ENCODE data around the gene CPSF4L.

The CPSF4L gene

GRCh38 chr17:73203135-73203787 is 58.4 kb downstream of the CPSF4L start:
- Histone ChIP-seq H3K4me3 (0 out of 2 replicates have a peak overlapping the region, but pooled peaks have one; percentile 20), H3K36me3 (ENCODE audit: insufficient read depth, low read length) (peaks cover 92% of the 10 kb centered on the region), H3K9me3 (ENCODE audit: low read depth, low read length) (no peaks in the 10 kb centered on the region), H3K27ac (peak overlapping the region; percentile 72), H3K9ac (ENCODE audit: insufficient read length) (peak overlapping the region; percentile 51)
- no peak for DNase-seq (ENCODE audit: low read depth, low spot score)
- TF ChIP-seq POLR2AphosphoS5 (IDR thresholded peaks at IDR 0.05; ENCODE audit: borderline replicate concordance, low read depth, low read length) (no peak), EZH2 (IDR thresholded peaks at IDR 0.05) (no peak), FOXP2 (optimal IDR thresholded peaks at IDR 0.05; ENCODE audit: control extremely low read depth, extremely low read length, insufficient read depth) (no peak)

GRCh38 chr17:73201215-73202069 is 60.2 kb downstream of the CPSF4L start:
- TF ChIP-seq EZH2 (IDR thresholded peaks at IDR 0.05), result no peak
- no peak for TF ChIP-seq POLR2AphosphoS5 (IDR thresholded peaks at IDR 0.05; ENCODE audit: borderline replicate concordance, low read depth, low read length)
- TF ChIP-seq FOXP2 (optimal IDR thresholded peaks at IDR 0.05; ENCODE audit: control extremely low read depth, extremely low read length, insufficient read depth), result no peak
- no peak for DNase-seq (ENCODE audit: low read depth, low spot score)
- no peak overlapping the region for H3K9ac ChIP-seq (ENCODE audit: insufficient read length)
- no peaks in the 10 kb centered on the region for H3K9me3 ChIP-seq (ENCODE audit: low read depth, low read length)
- H3K4me3 ChIP-seq, result no peak overlapping the region
- peaks cover 92% of the 10 kb centered on the region for H3K36me3 ChIP-seq (ENCODE audit: insufficient read depth, low read length)
- no peak overlapping the region for H3K27ac ChIP-seq

- DNase-seq (ENCODE audit: low read depth, low spot score), result no peak
- Histone ChIP-seq H3K9ac (ENCODE audit: insufficient read length) (no peak overlapping the region), H3K36me3 (ENCODE audit: insufficient read depth, low read length) (peaks cover 84% of the 10 kb centered on the region)
These were observed 61.2 kb downstream of the CPSF4L start for GRCh38 chr17:73200476-73200875.

GRCh38 chr17:73199751-73200317 is 61.8 kb downstream of the CPSF4L start:
- peaks cover 79% of the 10 kb centered on the region for H3K36me3 ChIP-seq (ENCODE audit: insufficient read depth, low read length)
- H3K9me3 ChIP-seq (ENCODE audit: low read depth, low read length), result no peaks in the 10 kb centered on the region
- DNase-seq (ENCODE audit: low read depth, low spot score), result no peak
- no peak overlapping the region for H3K9ac ChIP-seq (ENCODE audit: insufficient read length)
- no peak overlapping the region for H3K27ac ChIP-seq
- no peak overlapping the region for H3K4me3 ChIP-seq
- no peak for TF ChIP-seq POLR2AphosphoS5 (IDR thresholded peaks at IDR 0.05; ENCODE audit: borderline replicate concordance, low read depth, low read length)
- no peak for TF ChIP-seq EZH2 (IDR thresholded peaks at IDR 0.05)

More at GRCh38 chr17:73200476-73200875, 61.2 kb downstream of the CPSF4L start:
- Histone ChIP-seq H3K27ac (no peak overlapping the region), H3K4me3 (no peak overlapping the region), H3K9me3 (ENCODE audit: low read depth, low read length) (no peaks in the 10 kb centered on the region)
- TF ChIP-seq POLR2AphosphoS5 (IDR thresholded peaks at IDR 0.05; ENCODE audit: borderline replicate concordance, low read depth, low read length) (no peak), FOXP2 (optimal IDR thresholded peaks at IDR 0.05; ENCODE audit: control extremely low read depth, extremely low read length, insufficient read depth) (no peak), EZH2 (IDR thresholded peaks at IDR 0.05) (no peak)

- H3K36me3 ChIP-seq (ENCODE audit: insufficient read depth, low read length), result peaks cover 73% of the 10 kb centered on the region
- no peak overlapping the region for H3K27ac ChIP-seq
- H3K9me3 ChIP-seq (ENCODE audit: low read depth, low read length), result no peaks in the 10 kb centered on the region
- no peak overlapping the region for H3K4me3 ChIP-seq
- TF ChIP-seq EZH2 (IDR thresholded peaks at IDR 0.05), result no peak
- DNase-seq (ENCODE audit: low read depth, low spot score), result no peak
- H3K9ac ChIP-seq (ENCODE audit: insufficient read length), result no peak overlapping the region
These were observed 62.8 kb downstream of the CPSF4L start for GRCh38 chr17:73198930-73199260.

Measured in SK-N-MC (cell line).